Parathyroid adenoma (tissue), 2 donors: ENCODE results near the gene EMILIN1.

Experiments used
- H2AFZ ChIP-seq: fragments of 300-600 bp; sonication (generic); one replicate; pipeline ENCODE4 v1.7.0; 2017; ENCODE audit warnings: antibody characterized with exemption, mild to moderate bottlenecking
- H3K27ac ChIP-seq: fragments of 300-600 bp; sonication (generic); one replicate; pipeline ENCODE4 v1.7.0; 2017
- H3K27me3 ChIP-seq: fragments of 300-600 bp; sonication (generic); one replicate; pipeline ENCODE4 v1.7.0; 2017; ENCODE audit warnings: low read length; ENCODE audit not compliant: control insufficient read depth, insufficient read depth
- H3K36me3 ChIP-seq: fragments of 300-600 bp; sonication (generic); one replicate; pipeline ENCODE4 v1.7.0; 2017; ENCODE audit warnings: low read length; ENCODE audit not compliant: control insufficient read depth, insufficient read depth
- H3K4me1 ChIP-seq: fragments of 300-600 bp; sonication (generic); one replicate; pipeline ENCODE4 v1.7.0; 2017; ENCODE audit warnings: control low read depth
- H3K4me2 ChIP-seq: fragments of 300-600 bp; sonication (generic); one replicate; pipeline ENCODE4 v1.7.0; 2017; ENCODE audit warnings: low read length
- H3K4me3 ChIP-seq: fragments of 300-600 bp; sonication (generic); one replicate; pipeline ENCODE4 v1.7.0; 2017; ENCODE audit warnings: low read depth, low read length
- H3K79me2 ChIP-seq: fragments of 300-600 bp; sonication (generic); one replicate; pipeline ENCODE4 v1.7.0; 2017; ENCODE audit warnings: control low read depth
- H3K9ac ChIP-seq: fragments of 300-600 bp; sonication (generic); one replicate; pipeline ENCODE4 v1.7.0; 2017; ENCODE audit warnings: mild to moderate bottlenecking
- H3K9me3 ChIP-seq: fragments of 300-600 bp; sonication (generic); one replicate; pipeline ENCODE4 v1.7.0; 2017; ENCODE audit warnings: low read length; ENCODE audit not compliant: control insufficient read depth
- CTCF ChIP-seq: fragments of 300-600 bp; sonication (generic); IDR thresholded peaks from one replicate; pipeline ENCODE4 v1.7.0; 2017; ENCODE audit warnings: antibody characterized with exemption, mild to moderate bottlenecking
- donor health status: primary hyperparathyroidism.

Gene EMILIN1

DNA sequence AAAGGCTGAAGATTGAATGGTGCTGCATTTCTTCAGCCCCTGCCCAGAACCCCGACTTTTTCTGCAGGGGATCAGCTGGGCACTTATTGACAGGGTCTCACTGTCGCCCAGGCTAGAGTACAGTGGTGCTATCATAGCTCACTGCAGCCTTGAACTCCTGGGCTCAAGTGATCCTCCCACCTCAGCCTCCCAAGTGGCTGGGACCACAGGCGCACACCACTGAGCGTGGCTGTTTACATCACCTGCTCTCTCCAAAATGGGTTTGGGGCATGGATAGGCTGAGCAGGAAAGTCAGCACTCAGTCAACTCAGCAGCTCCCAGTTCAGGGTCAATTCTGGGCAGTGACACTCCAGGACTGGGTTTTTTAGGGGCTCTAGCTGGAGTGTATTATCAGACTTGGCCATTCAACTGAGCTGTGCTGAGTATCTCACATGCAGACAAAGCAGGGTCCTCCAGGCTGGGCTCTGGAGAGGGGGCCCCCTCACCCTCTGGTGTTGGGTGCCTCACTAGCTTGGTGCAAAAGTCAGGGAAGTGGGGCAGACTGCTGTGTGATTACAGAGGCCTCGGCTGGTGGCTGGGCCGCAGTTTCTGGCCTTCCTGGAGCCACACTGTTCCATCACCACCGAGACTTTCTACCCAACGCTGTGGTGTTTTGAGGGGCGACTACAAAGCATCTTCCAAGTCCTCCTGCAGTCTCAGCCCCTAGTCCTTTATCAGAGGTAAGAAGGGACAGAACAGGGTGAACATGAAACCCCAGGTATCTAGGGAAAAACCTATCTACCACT is 49.7 kb downstream of the EMILIN1 start:
- Histone ChIP-seq H3K4me3 (no peak overlapping the region), H3K4me2 (no peak overlapping the region), H2AFZ (no peak overlapping the region), H3K79me2 (peaks cover 2% of the 10 kb centered on the region), H3K27me3 (no peaks in the 10 kb centered on the region), H3K9me3 (no peaks in the 10 kb centered on the region), H3K36me3 (no peaks in the 10 kb centered on the region), H3K27ac (no peak overlapping the region), H3K4me1 (peaks cover 2% of the 10 kb centered on the region), H3K9ac (no peak overlapping the region)
- no peak for TF ChIP-seq CTCF

- H3K4me1 ChIP-seq: peaks cover 9% of the 10 kb centered on the region
- peaks cover 7% of the 10 kb centered on the region for H3K79me2 ChIP-seq
- H3K27me3 ChIP-seq: no peaks in the 10 kb centered on the region
- no peaks in the 10 kb centered on the region for H3K36me3 ChIP-seq
- H3K27ac ChIP-seq: no peak overlapping the region
- H3K4me3 ChIP-seq: no peak overlapping the region
- H3K9ac ChIP-seq: no peak overlapping the region
- no peaks in the 10 kb centered on the region for H3K9me3 ChIP-seq
- H3K4me2 ChIP-seq: no peak overlapping the region
- TF ChIP-seq CTCF: no peak
- no peak overlapping the region for H2AFZ ChIP-seq
Observed at GRCh38 chr2:27128668-27129571, 50.5 kb downstream of the EMILIN1 start.

DNA sequence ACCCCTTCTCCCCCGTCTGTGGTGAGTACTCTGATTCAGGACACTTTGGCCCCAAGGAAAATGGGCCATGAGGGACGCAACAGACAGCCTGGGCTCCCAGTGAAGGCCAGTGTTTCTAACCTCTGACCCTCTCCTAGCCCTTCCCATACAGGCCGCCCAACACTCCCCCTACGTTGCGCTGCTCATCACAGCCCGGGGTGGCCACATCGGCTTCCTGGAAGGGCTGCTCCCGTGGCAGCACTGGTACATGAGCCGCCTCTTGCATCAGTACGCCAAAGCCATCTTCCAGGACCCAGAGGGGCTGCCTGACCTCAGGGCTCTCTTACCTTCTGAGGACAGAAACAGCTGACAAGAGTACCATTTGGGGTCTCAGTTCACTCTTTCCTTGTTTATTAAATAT is 52.0 kb downstream of the EMILIN1 start:
- no peak for TF ChIP-seq CTCF
- Histone ChIP-seq H2AFZ (no peak overlapping the region), H3K27ac (no peak overlapping the region), H3K9ac (no peak overlapping the region), H3K27me3 (no peaks in the 10 kb centered on the region), H3K36me3 (no peaks in the 10 kb centered on the region), H3K79me2 (peaks cover 7% of the 10 kb centered on the region), H3K4me1 (peaks cover 9% of the 10 kb centered on the region), H3K4me3 (no peak overlapping the region), H3K4me2 (no peak overlapping the region), H3K9me3 (no peaks in the 10 kb centered on the region)

- Histone ChIP-seq H3K36me3 (no peaks in the 10 kb centered on the region), H3K9me3 (no peaks in the 10 kb centered on the region), H3K9ac (no peak overlapping the region), H2AFZ (no peak overlapping the region), H3K27ac (no peak overlapping the region), H3K4me2 (no peak overlapping the region), H3K27me3 (no peaks in the 10 kb centered on the region), H3K4me3 (no peak overlapping the region), H3K4me1 (peaks cover 9% of the 10 kb centered on the region), H3K79me2 (peaks cover 7% of the 10 kb centered on the region)
- no peak for TF ChIP-seq CTCF
Observed at GRCh38 chr2:27131429-27131828, 53.0 kb downstream of the EMILIN1 start.
